Mammary epithelial cell (primary cell): ENCODE measurements around the gene VIPR1.

Experiments used
- EZH2 ChIP-seq: IDR thresholded peaks from 2 replicates; pipeline ENCODE4 v1.6.1; 2012; ENCODE audit warnings: low read length, inconsistent platforms, borderline replicate concordance
- TF ChIP-seq, protein P1 (sequence below), 2 donors: IDR thresholded peaks in 1 of 2; conservative IDR thresholded peaks in 1 of 2; 2 replicates each; pipeline ENCODE4 v1.5.1; 2011 to 2012; ENCODE audit warnings: inconsistent platforms in 2 of 2, low read length in 2 of 2, mild to moderate bottlenecking in 2 of 2, control low read depth in 1 of 2, low read depth in 1 of 2; ENCODE audit not compliant: insufficient read depth in 1 of 2; ENCODE audit errors: extremely low read depth in 1 of 2

DNA sequence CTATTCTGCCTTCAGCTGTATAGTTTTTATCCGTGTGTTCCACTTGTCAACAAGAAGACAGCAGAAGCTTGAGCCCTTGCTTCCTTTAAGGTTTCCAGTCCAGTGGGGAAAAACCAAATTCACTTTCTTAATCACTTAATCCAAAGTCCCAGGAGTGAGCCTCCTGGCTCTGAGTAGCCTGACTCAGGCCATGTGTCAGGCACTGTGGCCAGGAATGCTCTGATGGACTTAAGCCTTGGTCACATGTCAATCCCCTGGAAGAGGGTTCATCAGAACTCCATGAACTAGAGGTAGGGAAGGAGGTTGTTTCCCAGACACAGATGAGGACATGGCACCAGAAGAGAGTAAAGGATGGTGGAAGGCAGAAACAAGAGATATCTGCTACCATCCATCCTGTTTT lies 8.8 kb downstream of the VIPR1 start:
- no peak for TF ChIP-seq EZH2
- TF ChIP-seq, protein P1, sequence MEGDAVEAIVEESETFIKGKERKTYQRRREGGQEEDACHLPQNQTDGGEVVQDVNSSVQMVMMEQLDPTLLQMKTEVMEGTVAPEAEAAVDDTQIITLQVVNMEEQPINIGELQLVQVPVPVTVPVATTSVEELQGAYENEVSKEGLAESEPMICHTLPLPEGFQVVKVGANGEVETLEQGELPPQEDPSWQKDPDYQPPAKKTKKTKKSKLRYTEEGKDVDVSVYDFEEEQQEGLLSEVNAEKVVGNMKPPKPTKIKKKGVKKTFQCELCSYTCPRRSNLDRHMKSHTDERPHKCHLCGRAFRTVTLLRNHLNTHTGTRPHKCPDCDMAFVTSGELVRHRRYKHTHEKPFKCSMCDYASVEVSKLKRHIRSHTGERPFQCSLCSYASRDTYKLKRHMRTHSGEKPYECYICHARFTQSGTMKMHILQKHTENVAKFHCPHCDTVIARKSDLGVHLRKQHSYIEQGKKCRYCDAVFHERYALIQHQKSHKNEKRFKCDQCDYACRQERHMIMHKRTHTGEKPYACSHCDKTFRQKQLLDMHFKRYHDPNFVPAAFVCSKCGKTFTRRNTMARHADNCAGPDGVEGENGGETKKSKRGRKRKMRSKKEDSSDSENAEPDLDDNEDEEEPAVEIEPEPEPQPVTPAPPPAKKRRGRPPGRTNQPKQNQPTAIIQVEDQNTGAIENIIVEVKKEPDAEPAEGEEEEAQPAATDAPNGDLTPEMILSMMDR (conservative IDR thresholded peaks at IDR 0.05 in 1 of 2, IDR thresholded peaks at IDR 0.05 in 1 of 2; ENCODE audit: extremely low read depth in 1 of 2, insufficient read depth in 1 of 2, low read depth in 1 of 2, low read length in 2 of 2) = no peak
